Brain microvascular endothelial cell (primary cell): Measurements from ENCODE around the gene GALNT10.

Experiments used
- DNase-seq: peaks from one replicate; pipeline ENCODE4 v3.0.0-alpha.2; 2020
- H3K27ac ChIP-seq: fragments of 250-450 bp; sonication (Bioruptor Pico); 2 replicates; pipeline ENCODE4 v1.5.1; 2020; ENCODE audit warnings: mild to moderate bottlenecking, moderate library complexity
- H3K27me3 ChIP-seq: fragments of 250-450 bp; sonication (Bioruptor Pico); replicated peaks from 2 replicates; pipeline ENCODE4 v1.5.1; 2020; ENCODE audit warnings: mild to moderate bottlenecking
- H3K36me3 ChIP-seq: fragments of 250-450 bp; sonication (Bioruptor Pico); replicated peaks from 2 replicates; pipeline ENCODE4 v1.5.1; 2020; ENCODE audit warnings: mild to moderate bottlenecking
- H3K4me3 ChIP-seq: 2 replicates; pipeline ENCODE4 v1.5.1; 2011; ENCODE audit warnings: low read depth, mild to moderate bottlenecking, control low read depth, low read length, moderate library complexity
- in situ Hi-C: cut with HindIII; loops from 2 replicates; pipeline ENCODE4 v1.10.0; 2017; ENCODE audit warnings: low sequenced_read_pairs, low pct_ligation_motif_present
- TF ChIP-seq, protein P1 (sequence below): IDR thresholded peaks from 2 replicates; pipeline ENCODE4 v1.5.1; 2011; ENCODE audit warnings: low read depth, mild to moderate bottlenecking, moderate library complexity, low read length, control low read depth, inconsistent platforms; ENCODE audit errors: missing control alignments

Gene GALNT10

DNA sequence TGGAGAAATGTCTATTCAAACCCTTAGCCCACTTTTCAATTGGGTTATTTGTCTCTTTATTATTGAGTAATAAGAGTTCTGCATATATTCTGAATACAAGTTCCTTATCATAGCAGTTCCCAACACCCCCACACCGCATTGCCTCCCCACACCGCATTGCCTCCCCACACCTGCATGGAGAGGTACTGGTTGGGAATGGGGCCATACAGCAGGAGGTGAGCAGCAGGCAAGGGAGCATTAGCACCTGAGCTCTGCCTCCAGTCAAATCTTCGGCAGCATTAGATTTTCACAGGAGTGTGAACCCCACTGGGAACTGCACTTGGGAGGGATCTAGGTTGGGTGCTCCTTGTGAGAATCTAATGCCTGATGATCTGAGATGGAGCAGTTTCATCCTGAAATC, 244.7 kb downstream of the GALNT10 start:
- in situ Hi-C loops = no loop called here
- H3K4me3 ChIP-seq = no peak overlapping the region
- H3K27me3 ChIP-seq = no peaks in the 10 kb centered on the region
- TF ChIP-seq, protein P1, sequence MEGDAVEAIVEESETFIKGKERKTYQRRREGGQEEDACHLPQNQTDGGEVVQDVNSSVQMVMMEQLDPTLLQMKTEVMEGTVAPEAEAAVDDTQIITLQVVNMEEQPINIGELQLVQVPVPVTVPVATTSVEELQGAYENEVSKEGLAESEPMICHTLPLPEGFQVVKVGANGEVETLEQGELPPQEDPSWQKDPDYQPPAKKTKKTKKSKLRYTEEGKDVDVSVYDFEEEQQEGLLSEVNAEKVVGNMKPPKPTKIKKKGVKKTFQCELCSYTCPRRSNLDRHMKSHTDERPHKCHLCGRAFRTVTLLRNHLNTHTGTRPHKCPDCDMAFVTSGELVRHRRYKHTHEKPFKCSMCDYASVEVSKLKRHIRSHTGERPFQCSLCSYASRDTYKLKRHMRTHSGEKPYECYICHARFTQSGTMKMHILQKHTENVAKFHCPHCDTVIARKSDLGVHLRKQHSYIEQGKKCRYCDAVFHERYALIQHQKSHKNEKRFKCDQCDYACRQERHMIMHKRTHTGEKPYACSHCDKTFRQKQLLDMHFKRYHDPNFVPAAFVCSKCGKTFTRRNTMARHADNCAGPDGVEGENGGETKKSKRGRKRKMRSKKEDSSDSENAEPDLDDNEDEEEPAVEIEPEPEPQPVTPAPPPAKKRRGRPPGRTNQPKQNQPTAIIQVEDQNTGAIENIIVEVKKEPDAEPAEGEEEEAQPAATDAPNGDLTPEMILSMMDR = no peak
- no peak for DNase-seq
- H3K27ac ChIP-seq = no peak overlapping the region
- H3K36me3 ChIP-seq = peaks cover 5% of the 10 kb centered on the region

DNA sequence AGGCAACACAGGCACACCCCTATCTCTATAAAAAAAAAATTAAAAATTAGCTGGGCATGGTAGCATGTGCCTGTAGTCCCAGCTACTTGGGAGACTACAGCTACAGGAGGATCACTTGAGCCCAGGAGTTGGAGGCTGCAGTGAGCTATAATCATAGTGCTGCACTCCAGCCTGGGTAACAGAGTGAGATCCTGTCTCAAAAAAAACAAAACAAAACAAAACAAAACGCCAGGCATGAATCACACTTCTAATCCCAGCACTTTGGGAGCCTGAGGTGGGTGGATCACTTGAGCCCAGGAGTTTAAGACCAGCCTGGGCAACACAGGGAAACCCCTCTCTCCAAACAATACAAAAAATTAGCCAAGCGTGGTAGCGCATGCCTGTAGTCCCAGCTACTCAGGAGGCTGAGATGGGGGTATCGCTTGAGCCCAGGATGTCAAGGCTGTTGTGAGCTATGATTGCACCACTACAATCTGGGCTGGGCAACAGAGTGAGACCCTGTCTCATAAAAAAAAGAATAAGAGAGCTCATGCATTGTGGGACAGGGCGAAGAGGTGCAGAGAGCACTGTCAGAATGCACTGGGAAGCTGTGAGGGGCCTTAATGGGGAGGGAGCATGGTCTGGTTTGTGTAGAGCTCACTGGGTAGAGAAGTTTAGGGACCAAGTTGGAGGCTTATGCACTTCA, 246.9 kb downstream of the GALNT10 start:
- in situ Hi-C loops = no loop called here
- H3K27me3 ChIP-seq = no peaks in the 10 kb centered on the region
- peak; percentile 35 for DNase-seq
- TF ChIP-seq, protein P1 = no peak
- no peak overlapping the region for H3K4me3 ChIP-seq
- H3K27ac ChIP-seq = no peak overlapping the region
- peaks cover 5% of the 10 kb centered on the region for H3K36me3 ChIP-seq

DNA sequence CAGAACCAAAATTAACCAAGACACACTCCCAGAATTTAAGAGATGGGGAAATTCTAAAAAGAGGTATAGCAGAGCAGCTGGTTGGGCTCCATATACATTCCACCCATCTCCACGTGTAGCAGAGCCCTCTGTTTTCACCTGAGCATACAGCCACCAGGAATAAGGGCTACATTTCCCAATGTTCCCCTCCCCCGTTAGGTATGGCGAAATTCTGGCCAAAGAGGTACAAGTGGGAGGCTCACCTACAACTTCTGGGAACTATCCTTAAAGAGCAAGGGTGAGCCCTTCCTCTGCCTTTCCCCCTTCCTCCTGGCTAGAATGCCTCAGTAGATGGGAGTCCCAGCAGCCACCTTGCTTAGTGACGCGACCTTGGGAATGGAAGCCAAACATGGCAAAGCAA, 250.0 kb downstream of the GALNT10 start:
- Histone ChIP-seq H3K36me3 (peaks cover 5% of the 10 kb centered on the region), H3K27ac (no peak overlapping the region), H3K4me3 (no peak overlapping the region), H3K27me3 (no peaks in the 10 kb centered on the region)
- TF ChIP-seq, protein P1 = no peak
- in situ Hi-C loops = no loop called here
- DNase-seq = no peak

DNA sequence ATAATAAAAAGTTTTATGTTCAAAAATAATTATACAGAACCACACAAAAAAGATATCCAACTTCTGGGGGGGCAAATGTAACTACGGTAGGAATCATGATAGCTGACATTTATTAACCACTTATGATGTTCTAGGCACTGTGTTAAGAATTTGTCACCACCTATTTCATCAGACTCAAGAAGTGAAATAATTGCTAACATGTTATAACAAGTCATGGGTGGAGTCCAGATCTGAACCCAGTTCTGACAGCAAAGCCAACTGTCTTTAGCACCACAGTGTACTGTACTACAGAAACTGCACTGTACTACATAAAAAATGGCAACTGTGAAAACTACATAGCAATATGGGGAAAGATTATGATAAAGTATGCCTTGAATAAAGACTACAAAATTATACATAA, 252.3 kb downstream of the GALNT10 start:
- no peaks in the 10 kb centered on the region for H3K27me3 ChIP-seq
- in situ Hi-C loops = no loop called here
- no peak overlapping the region for H3K4me3 ChIP-seq
- no peak for DNase-seq
- peaks cover 2% of the 10 kb centered on the region for H3K36me3 ChIP-seq
- TF ChIP-seq, protein P1 = no peak
- H3K27ac ChIP-seq = no peak overlapping the region

DNA sequence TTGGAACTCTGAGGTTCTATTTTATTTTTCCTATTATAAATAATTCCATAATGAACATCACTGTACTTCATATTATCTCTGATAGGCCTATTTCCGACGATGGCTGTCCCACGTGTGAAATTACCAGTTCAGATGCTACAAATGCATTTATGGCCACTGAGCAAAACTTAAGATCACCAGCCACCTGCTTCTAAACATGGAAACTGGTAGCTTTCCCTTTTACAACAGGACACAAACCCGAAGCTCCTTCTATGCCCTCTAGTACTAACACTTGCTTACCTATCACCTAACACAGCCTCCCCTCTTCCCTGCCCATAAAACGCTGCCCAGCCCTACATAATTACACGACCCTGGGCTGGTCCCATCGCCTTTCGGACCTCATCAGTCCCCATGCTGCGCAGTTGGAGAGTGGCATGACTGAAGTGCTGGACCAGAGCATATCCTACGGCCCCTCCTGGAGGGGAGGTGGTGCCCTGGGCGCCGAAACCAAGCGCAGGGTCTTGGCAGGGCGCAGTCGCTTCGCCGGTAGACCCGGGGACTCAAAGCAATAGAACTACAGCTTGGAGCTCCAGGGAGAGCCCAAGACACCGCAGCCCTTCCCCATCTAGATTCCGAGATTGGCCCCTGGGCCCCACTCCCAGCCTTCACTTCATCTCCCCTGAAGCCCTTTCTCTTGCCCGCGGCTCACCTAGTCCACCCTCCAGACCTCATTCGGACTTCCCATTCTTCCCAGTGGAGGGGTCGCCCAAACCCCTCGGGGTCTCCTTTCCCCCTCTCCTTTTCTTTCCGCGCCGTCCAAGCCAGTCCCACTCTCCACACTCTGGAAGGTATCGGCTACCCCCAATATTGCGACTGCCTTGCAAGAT, 254.3 kb downstream of the GALNT10 start:
- no peak overlapping the region for H3K27ac ChIP-seq
- in situ Hi-C loops = no loop called here
- TF ChIP-seq, protein P1 = no peak
- DNase-seq = no peak
- no peaks in the 10 kb centered on the region for H3K36me3 ChIP-seq
- H3K27me3 ChIP-seq = no peaks in the 10 kb centered on the region
- H3K4me3 ChIP-seq = peak overlapping the region; percentile 93
